Measurements from ENCODE around the gene COTL1.

Gene COTL1

GRCh38 chr16:84572096-84572495, 45.8 kb downstream of the COTL1 start:
- Histone ChIP-seq H3K9ac (ENCODE audit: low read length) (no peak overlapping the region), H3K4me2 (ENCODE audit: low read depth, low read length, poor library complexity, severe bottlenecking) (no peak overlapping the region), H3K79me2 (ENCODE audit: insufficient read depth, low read length) (peaks cover 53% of the 10 kb centered on the region), H3K27ac (ENCODE audit: low read depth, low read length) (no peak overlapping the region), H3K9me2 (replicated peaks; ENCODE audit: insufficient read depth, low read length) (no peaks in the 10 kb centered on the region), H3K27me3 (ENCODE audit: low read length) (no peaks in the 10 kb centered on the region), H4K20me1 (ENCODE audit: low read depth, low read length) (no peaks in the 10 kb centered on the region; the same call in 1 of the 2 replicates), H3K9me3 (ENCODE audit: insufficient read depth, low read length) (no peaks in the 10 kb centered on the region), H3K36me3 (ENCODE audit: low read length) (no peaks in the 10 kb centered on the region), H3K4me3 (ENCODE audit: insufficient read depth, low read length, poor library complexity, severe bottlenecking) (no peak overlapping the region), H3F3A (ENCODE audit: insufficient read depth) (no peaks in the 10 kb centered on the region), H2AFZ (ENCODE audit: low read depth, low read length, severe bottlenecking) (no peak overlapping the region)
- no peak for TF ChIP-seq CTCF (IDR thresholded peaks at IDR 0.05; ENCODE audit: insufficient read depth, low read length, poor library complexity, severe bottlenecking)
- TF ChIP-seq EZH2phosphoT487 (conservative IDR thresholded peaks at IDR 0.05; ENCODE audit: low read length) = no peak

GRCh38 chr16:84571506-84571905, 46.4 kb downstream of the COTL1 start:
- Histone ChIP-seq H3K9me3 (ENCODE audit: insufficient read depth, low read length) (no peaks in the 10 kb centered on the region), H3K27me3 (ENCODE audit: low read length) (no peaks in the 10 kb centered on the region), H3K4me3 (ENCODE audit: insufficient read depth, low read length, poor library complexity, severe bottlenecking) (no peak overlapping the region), H3F3A (ENCODE audit: insufficient read depth) (no peaks in the 10 kb centered on the region), H3K27ac (ENCODE audit: low read depth, low read length) (no peak overlapping the region), H3K9ac (ENCODE audit: low read length) (no peak overlapping the region), H3K79me2 (ENCODE audit: insufficient read depth, low read length) (peaks cover 47% of the 10 kb centered on the region), H4K20me1 (ENCODE audit: low read depth, low read length) (no peaks in the 10 kb centered on the region), H3K36me3 (ENCODE audit: low read length) (no peaks in the 10 kb centered on the region), H2AFZ (ENCODE audit: low read depth, low read length, severe bottlenecking) (no peak overlapping the region), H3K9me2 (replicated peaks; ENCODE audit: insufficient read depth, low read length) (no peaks in the 10 kb centered on the region), H3K4me2 (ENCODE audit: low read depth, low read length, poor library complexity, severe bottlenecking) (no peak overlapping the region)
- TF ChIP-seq CTCF (IDR thresholded peaks at IDR 0.05; ENCODE audit: insufficient read depth, low read length, poor library complexity, severe bottlenecking) (no peak), EZH2phosphoT487 (conservative IDR thresholded peaks at IDR 0.05; ENCODE audit: low read length) (no peak)

GRCh38 chr16:84570739-84571403, 47.0 kb downstream of the COTL1 start:
- no peaks in the 10 kb centered on the region for H3K9me3 ChIP-seq (ENCODE audit: insufficient read depth, low read length)
- no peak overlapping the region for H3K4me3 ChIP-seq (ENCODE audit: insufficient read depth, low read length, poor library complexity, severe bottlenecking)
- no peak overlapping the region for H3K9ac ChIP-seq (ENCODE audit: low read length)
- no peak overlapping the region for H3K27ac ChIP-seq (ENCODE audit: low read depth, low read length)
- no peaks in the 10 kb centered on the region for H3K36me3 ChIP-seq (ENCODE audit: low read length)
- H3K4me2 ChIP-seq (ENCODE audit: low read depth, low read length, poor library complexity, severe bottlenecking) = no peak overlapping the region
- H3K79me2 ChIP-seq (ENCODE audit: insufficient read depth, low read length) = peaks cover 41% of the 10 kb centered on the region
- H2AFZ ChIP-seq (ENCODE audit: low read depth, low read length, severe bottlenecking) = no peak overlapping the region
- H4K20me1 ChIP-seq (ENCODE audit: low read depth, low read length) = no peaks in the 10 kb centered on the region
- no peaks in the 10 kb centered on the region for H3K9me2 ChIP-seq (replicated peaks; ENCODE audit: insufficient read depth, low read length)
- TF ChIP-seq EZH2phosphoT487 (conservative IDR thresholded peaks at IDR 0.05; ENCODE audit: low read length) (no peak), CTCF (IDR thresholded peaks at IDR 0.05; ENCODE audit: insufficient read depth, low read length, poor library complexity, severe bottlenecking) (no peak)
- H3K27me3 ChIP-seq (ENCODE audit: low read length) = no peaks in the 10 kb centered on the region
- H3F3A ChIP-seq (ENCODE audit: insufficient read depth) = no peaks in the 10 kb centered on the region
